Eye (tissue), 1 donor: ENCODE results near the gene ZRANB1.
"Not testable (repeated sequence)": the region's sequence is repeated elsewhere in the genome, so short reads cannot be mapped to it uniquely, and the experiment has no call there.

Experiments used
- DNase-seq: peaks from one replicate; pipeline ENCODE4 v3.0.0-alpha.2; 2015

Gene ZRANB1

GRCh38 chr10:124941823-124942222 lies at the start of gene ZRANB1:
Gene ZRANB1 (plus strand): TSS chr10:124942123. CDS start chr10:124942494, 371 bp downstream.
- no peak for DNase-seq

- DNase-seq, result no peak
Measured at GRCh38 chr10:124892905-124893304, 49.0 kb upstream of the ZRANB1 start.

GRCh38 chr10:124894569-124895215 lies 47.2 kb upstream of the ZRANB1 start:
- no peak for DNase-seq

GRCh38 chr10:124896751-124897150 lies 45.2 kb upstream of the ZRANB1 start:
- no peak for DNase-seq

GRCh38 chr10:124898471-124898870 lies 43.5 kb upstream of the ZRANB1 start:
- no peak for DNase-seq

- no peak for DNase-seq
Measured at GRCh38 chr10:124899151-124899550, 42.8 kb upstream of the ZRANB1 start.

GRCh38 chr10:124902462-124902861 lies 39.5 kb upstream of the ZRANB1 start:
- DNase-seq, result no peak

- DNase-seq, result peak; percentile 46
Measured at GRCh38 chr10:124903111-124903510, 38.8 kb upstream of the ZRANB1 start.

GRCh38 chr10:124904796-124905195 lies 37.1 kb upstream of the ZRANB1 start:
- no peak for DNase-seq

GRCh38 chr10:124906551-124907001 lies 35.3 kb upstream of the ZRANB1 start:
- DNase-seq, result peak; percentile 30

- DNase-seq, result no peak
Measured at GRCh38 chr10:124909563-124909962, 32.4 kb upstream of the ZRANB1 start.

GRCh38 chr10:124911124-124912067 lies 30.5 kb upstream of the ZRANB1 start:
- no peak for DNase-seq

- no peak for DNase-seq
Measured at GRCh38 chr10:124912101-124912886, 29.6 kb upstream of the ZRANB1 start.

GRCh38 chr10:124913167-124913566 lies 28.8 kb upstream of the ZRANB1 start:
- DNase-seq, result no peak

- not testable (repeated sequence) for DNase-seq
Measured at GRCh38 chr10:124914398-124914797, 27.5 kb upstream of the ZRANB1 start.

GRCh38 chr10:124916098-124916584 lies 25.8 kb upstream of the ZRANB1 start:
- no peak for DNase-seq

GRCh38 chr10:124916585-124917427 lies 25.1 kb upstream of the ZRANB1 start:
- DNase-seq, result peak; percentile 98

- peak; percentile 89 for DNase-seq
Measured at GRCh38 chr10:124917428-124918190, 24.3 kb upstream of the ZRANB1 start.

- DNase-seq, result no peak
Measured at GRCh38 chr10:124918191-124918830, 23.6 kb upstream of the ZRANB1 start.

- no peak for DNase-seq
Measured at GRCh38 chr10:124918906-124919305, 23.0 kb upstream of the ZRANB1 start.

- no peak for DNase-seq
Measured at GRCh38 chr10:124921261-124921660, 20.7 kb upstream of the ZRANB1 start.
